K562 (cell line): Measurements from ENCODE around the gene CEP192. TPM values are rescaled to one million over a fixed set of nuclear protein-coding genes. Genes with fewer than 3 reads are reported as not detected.

Experiments used
- BMI1 ChIP-seq: fragments of 150-350 bp; IDR thresholded peaks from 2 replicates; pipeline ENCODE4 v1.6.1; 2014; ENCODE audit warnings: low read length
- BRCA1 ChIP-seq, 2 experiments: fragments of 450-650 bp in 1 of 2; sonication (generic) in 1 of 2; formaldehyde crosslinking in 1 of 2; IDR thresholded peaks; 2 replicates each; pipeline versions ENCODE4 v1.5.0 to v1.6.1; 2017 to 2020; ENCODE audit warnings: mild to moderate bottlenecking in 1 of 2, missing genetic modification reagents in 1 of 2
- CHCHD3 ChIP-seq: fragments of 250-450 bp; sonication (Bioruptor Pico); IDR thresholded peaks from 2 replicates; pipeline ENCODE4 v2.1.2; 2022; ENCODE audit warnings: mild to moderate bottlenecking
- CREB1 ChIP-seq, 2 experiments: sonication (generic) in 1 of 2; formaldehyde crosslinking in 1 of 2; IDR thresholded peaks; 2 replicates each; pipeline versions ENCODE4 v1.6.1 to v1.8.0; 2012 to 2022; ENCODE audit warnings: inconsistent platforms in 1 of 2, mild to moderate bottlenecking in 1 of 2, missing genetic modification reagents in 1 of 2, moderate library complexity in 1 of 2
- E2F3 ChIP-seq: fragments of 250-450 bp; sonication (Bioruptor Pico); IDR thresholded peaks from 2 replicates; pipeline ENCODE4 v1.4.0; 2020; ENCODE audit warnings: mild to moderate bottlenecking
- HES1 ChIP-seq: fragments of 450-650 bp; IDR thresholded peaks from 2 replicates; pipeline ENCODE4 v1.6.1; 2016; ENCODE audit warnings: low read depth, mild to moderate bottlenecking, moderate library complexity
- KLF6 ChIP-seq: fragments of 250-450 bp; sonication (Bioruptor Pico); IDR thresholded peaks from 2 replicates; pipeline ENCODE4 v1.4.0; 2020; ENCODE audit warnings: mild to moderate bottlenecking, moderate library complexity, borderline replicate concordance
- MCM3 ChIP-seq: fragments of 450-650 bp; IDR thresholded peaks from 2 replicates; pipeline ENCODE4 v1.6.1; 2016
- PHF20 ChIP-seq: fragments of 450-650 bp; IDR thresholded peaks from 2 replicates; pipeline ENCODE4 v1.6.1; 2018; ENCODE audit not compliant: partially characterized antibody
- RBM34 ChIP-seq: fragments of 200-400 bp; formaldehyde crosslinking; IDR thresholded peaks from 2 replicates; pipeline ENCODE4 v1.6.1; 2018; ENCODE audit warnings: low read length, borderline replicate concordance; ENCODE audit not compliant: insufficient read depth
- RCOR1 ChIP-seq, 2 experiments: IDR thresholded peaks; 2 replicates each; pipeline ENCODE4 v1.6.1; 2012; ENCODE audit warnings: low read depth in 2 of 2, low read length in 2 of 2, borderline replicate concordance in 1 of 2, improper control_type of control experiment in 1 of 2
- ZBTB34 ChIP-seq: fragments of 250-450 bp; sonication (Bioruptor Pico); IDR thresholded peaks from 2 replicates; pipeline ENCODE4 v1.8.0; 2021; ENCODE audit warnings: mild to moderate bottlenecking, moderate library complexity
- ZNF12 ChIP-seq: sonication (generic); formaldehyde crosslinking; IDR thresholded peaks from 2 replicates; pipeline ENCODE4 v1.4.0; 2020; ENCODE audit warnings: mild to moderate bottlenecking, missing genetic modification reagents
- ZNF197 ChIP-seq: fragments of 200-800 bp; sonication (Bioruptor generic); IDR thresholded peaks from 2 replicates; pipeline ENCODE4 v1.6.1; 2016; ENCODE audit warnings: low read depth, missing genetic modification characterization, missing compliant biosample characterization
- ZNF24 ChIP-seq: fragments of 450-650 bp; IDR thresholded peaks from 2 replicates; pipeline ENCODE4 v1.6.1; 2016
- ZNF318 ChIP-seq, 2 experiments: fragments of 450-650 bp; IDR thresholded peaks; 2 replicates each; pipeline ENCODE4 v1.6.1; 2016; ENCODE audit warnings: mild to moderate bottlenecking in 2 of 2, borderline replicate concordance in 1 of 2, low read depth in 1 of 2, moderate library complexity in 1 of 2
- polyA plus RNA-seq, 8 experiments: library from polyadenylated mRNA; depleted of rRNA in 4 of 8; stranded (reverse) in 5 of 8; unstranded in 3 of 8; fragments of >200 nt; fragmentation: Nextera tagmentation in 2 of 8; fragmentation: Illumina TruSeq in 1 of 8; extraction: Ambion mirVana in 2 of 8; extraction: Trizol in 1 of 8; gene quantifications; 2 replicates each; pipeline versions ENCODE4 v1.2.1 to v1.2.3, GENCODE V29; 2011 to 2014; ENCODE audit warnings: inconsistent platforms in 1 of 8, missing spikeins in 1 of 8
- total RNA-seq, 7 experiments: library from RNA; depleted of rRNA in 6 of 7; stranded (reverse); fragments of >200 nt in 6 of 7; fragmentation: Illumina TruSeq in 2 of 7; extraction: Trizol in 2 of 7; gene quantifications; 2 replicates each; pipeline versions ENCODE4 v1.2.1 to v1.2.3, GENCODE V29; 2011 to 2021; ENCODE audit warnings: low replicate concordance in 1 of 7

CEP192 gene
- total and polyA plus RNA-seq, 9 of the 15 experiments (the other 6 are each of a cell fraction or from before 2014, with no cell fraction given) = 14.4 to 54.4 (median 35.8) TPM

- TF ChIP-seq ZNF318 (IDR thresholded peaks at IDR 0.05; ENCODE audit: borderline replicate concordance in 1 of 2, low read depth in 1 of 2) (no peak), HES1 (no peak), CREB1 (IDR thresholded peaks at IDR 0.05) (peak; percentile 31; the same call in 1 of the 2 replicates), CREB1 (CRISPR knock-in tag; IDR thresholded peaks at IDR 0.05) (peak; percentile 66), MCM3 (no peak), ZNF197 (CRISPR knock-in tag) (no peak), BRCA1 (IDR thresholded peaks at IDR 0.05) (no peak), BRCA1 (CRISPR knock-in tag; IDR thresholded peaks at IDR 0.05) (no peak), RBM34 (no peak), KLF6 (CRISPR knock-in tag) (no peak), ZBTB34 (no peak), ZNF12 (CRISPR knock-in tag) (peak; percentile 73; the same call in 1 of the 2 replicates), PHF20 (peak; percentile 58), E2F3 (peak; percentile 86), BMI1 (0 out of 2 replicates have a peak, but pooled peaks have one; percentile 21), ZNF24 (no peak), CHCHD3 (CRISPR knock-in tag) (no peak), RCOR1 (IDR thresholded peaks at IDR 0.05; ENCODE audit: borderline replicate concordance in 1 of 2, low read depth in 2 of 2, low read length in 2 of 2) (no peak)
Observed at GRCh38 chr18:12990967-12991820, at the start of gene CEP192 (continued).
